HepG2 (cell line): ENCODE data around the gene CD300A. TPM values are rescaled to one million over a fixed set of nuclear protein-coding genes. Genes with fewer than 3 reads are reported as not detected.
A peak's percentile ranks its signal among the peaks of the same experiment; 100 is the strongest.

Source experiments
- FOXO1 ChIP-seq: sonication (generic); formaldehyde crosslinking; IDR thresholded peaks from 2 replicates; pipeline ENCODE4 v1.4.0; 2020; ENCODE audit warnings: missing genetic modification reagents
- GTF2F1 ChIP-seq: fragments of 150-350 bp; IDR thresholded peaks from 2 replicates; pipeline ENCODE4 v1.6.1; 2014; ENCODE audit warnings: low read length
- HMGA1 ChIP-seq: sonication (generic); formaldehyde crosslinking; conservative IDR thresholded peaks from 2 replicates; pipeline ENCODE4 v1.4.0; 2020; ENCODE audit warnings: missing genetic modification reagents
- KDM2A ChIP-seq: sonication (generic); formaldehyde crosslinking; IDR thresholded peaks from 2 replicates; pipeline ENCODE4 v1.4.0; 2020; ENCODE audit warnings: low read depth, missing genetic modification reagents, borderline replicate concordance
- MAFK ChIP-seq, 2 experiments: IDR thresholded peaks in 1 of 2; conservative IDR thresholded peaks in 1 of 2; 2 replicates each; pipeline ENCODE4 v1.6.1; 2011; ENCODE audit warnings: improper control_type of control experiment in 2 of 2, low read length in 2 of 2
- MED13 ChIP-seq: sonication (generic); formaldehyde crosslinking; IDR thresholded peaks from 2 replicates; pipeline ENCODE4 v1.5.0; 2020; ENCODE audit warnings: missing genetic modification reagents
- MTF1 ChIP-seq: sonication (generic); formaldehyde crosslinking; IDR thresholded peaks from 2 replicates; pipeline ENCODE4 v1.5.0; 2020; ENCODE audit warnings: missing genetic modification reagents
- MTF2 ChIP-seq: sonication (generic); formaldehyde crosslinking; IDR thresholded peaks from 2 replicates; pipeline ENCODE4 v1.5.0; 2020; ENCODE audit warnings: missing genetic modification reagents, borderline replicate concordance
- NFYB ChIP-seq: sonication (generic); formaldehyde crosslinking; IDR thresholded peaks from 2 replicates; pipeline ENCODE4 v1.4.0; 2020; ENCODE audit warnings: missing genetic modification reagents
- NR3C1 ChIP-seq: sonication (generic); formaldehyde crosslinking; IDR thresholded peaks from 2 replicates; pipeline ENCODE4 v1.4.0; 2020; ENCODE audit warnings: missing genetic modification reagents
- TCF7L2 ChIP-seq: IDR thresholded peaks from 2 replicates; pipeline ENCODE4 v1.6.1; 2011; ENCODE audit warnings: mild to moderate bottlenecking, low read depth, low read length, moderate library complexity
- THAP11 ChIP-seq: IDR thresholded peaks from 2 replicates; pipeline ENCODE4 v1.6.1; 2016; ENCODE audit warnings: missing biosample characterization, missing genetic modification reagents
- XRCC5 ChIP-seq: fragments of 200-400 bp; formaldehyde crosslinking; optimal IDR thresholded peaks from 2 replicates; pipeline ENCODE3; 2017; ENCODE audit warnings: mild to moderate bottlenecking, low read length
- ZMYM3 ChIP-seq: sonication (generic); formaldehyde crosslinking; IDR thresholded peaks from 2 replicates; pipeline ENCODE4 v1.5.1; 2020; ENCODE audit warnings: mild to moderate bottlenecking, missing genetic modification reagents
- ZNF431 ChIP-seq: sonication (generic); formaldehyde crosslinking; IDR thresholded peaks from 2 replicates; pipeline ENCODE4 v1.9.0; 2022; ENCODE audit warnings: missing genetic modification reagents, low read depth, mild to moderate bottlenecking, borderline replicate concordance
- ZNF7 ChIP-seq: IDR thresholded peaks from 2 replicates; pipeline ENCODE4 v1.6.1; 2016; ENCODE audit warnings: missing biosample characterization, missing genetic modification reagents
- ZNF775 ChIP-seq: sonication (generic); formaldehyde crosslinking; IDR thresholded peaks from 2 replicates; pipeline ENCODE4 v1.4.0; 2020; ENCODE audit warnings: missing genetic modification reagents, mild to moderate bottlenecking, moderate library complexity, borderline replicate concordance
- polyA plus RNA-seq, 8 experiments: library from polyadenylated mRNA; depleted of rRNA in 3 of 8; stranded (reverse) in 7 of 8; unstranded in 1 of 8; fragments of >200 nt; fragmentation: Illumina TruSeq in 4 of 8; extraction: Trizol in 4 of 8; gene quantifications; 2 replicates each; pipeline versions ENCODE4 v1.2.1 to v1.2.3, GENCODE V29; 2011 to 2016; ENCODE audit warnings: low read depth in 4 of 8, missing spikeins in 1 of 8, mixed read lengths in 1 of 8; ENCODE audit not compliant: insufficient read depth in 1 of 8
- total RNA-seq, 5 experiments: library from RNA; depleted of rRNA; stranded (reverse); fragments of >200 nt; fragmentation: Illumina TruSeq; extraction: Trizol; gene quantifications; 2 replicates each; pipeline ENCODE4 v1.2.3, GENCODE V29; 2016; ENCODE audit warnings: low read depth in 1 of 5
- TF ChIP-seq, protein P1 (sequence below), 2 experiments: sonication (generic) in 1 of 2; formaldehyde crosslinking in 1 of 2; IDR thresholded peaks; 2 replicates each; pipeline versions ENCODE4 v1.5.1 to v1.6.1; 2011 to 2020; ENCODE audit warnings: borderline replicate concordance in 1 of 2, low read depth in 1 of 2, low read length in 1 of 2, mild to moderate bottlenecking in 1 of 2, missing genetic modification reagents in 1 of 2, moderate library complexity in 1 of 2
- TF ChIP-seq, protein P2 (sequence below): sonication (generic); formaldehyde crosslinking; IDR thresholded peaks from 2 replicates; pipeline ENCODE4 v1.9.0; 2021; ENCODE audit warnings: mild to moderate bottlenecking, missing genetic modification reagents

Gene CD300A
- total and polyA plus RNA-seq, 2 of the 13 experiments (the other 11 are each of a cell fraction or from before 2014, with no cell fraction given), result not detected

DNA sequence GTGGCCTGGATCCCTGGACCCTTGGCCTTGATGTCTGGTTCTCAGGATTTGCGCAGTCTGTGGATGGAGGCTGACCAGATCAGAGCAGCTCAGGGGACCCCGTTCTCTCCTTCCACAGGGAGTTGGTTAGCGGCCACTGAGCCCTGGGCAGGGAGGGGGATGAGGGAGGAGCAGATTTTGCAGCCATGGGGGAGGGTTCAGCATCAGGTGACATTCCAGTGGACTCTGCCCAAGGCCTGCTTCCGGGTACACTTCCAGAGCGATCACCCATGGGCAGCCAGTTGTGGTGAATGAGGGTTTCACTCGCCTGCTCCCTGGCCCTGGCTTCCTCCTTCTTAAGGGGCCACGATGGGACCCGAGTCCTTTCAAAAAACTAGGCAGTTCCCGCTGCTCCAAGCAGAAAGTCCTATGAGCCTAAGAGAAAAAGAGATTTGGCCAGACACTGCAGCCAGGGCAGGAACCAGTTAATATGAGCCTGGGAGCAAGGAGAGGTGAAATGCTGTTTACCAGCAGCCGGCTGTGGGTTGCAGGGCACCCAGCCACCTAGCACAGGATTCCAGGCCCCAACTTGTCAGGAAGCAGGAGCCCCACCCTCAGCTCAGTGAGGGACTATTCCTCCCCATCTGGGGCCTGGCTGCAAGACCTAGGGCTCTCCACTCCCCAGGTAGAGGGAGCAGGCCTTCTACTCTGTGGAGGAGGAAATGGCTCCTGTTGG, 39.2 kb upstream of the CD300A start (continued):
- TF ChIP-seq XRCC5 (peak; percentile 49), KDM2A (CRISPR knock-in tag) (peak; percentile 76; the same call in 1 of the 2 replicates), GTF2F1 (no peak), NFYB (no peak), THAP11 (CRISPR knock-in tag) (peak; percentile 79), ZNF431 (CRISPR knock-in tag) (0 out of 2 replicates have a peak, but pooled peaks have one; percentile 49), ZNF7 (no peak), FOXO1 (peak; percentile 61), MTF1 (CRISPR knock-in tag) (peak; percentile 36; the same call in 1 of the 2 replicates), ZNF775 (CRISPR knock-in tag) (0 out of 2 replicates have a peak, but pooled peaks have one; percentile 68), MTF2 (no peak), NR3C1 (no peak), ZMYM3 (peak; percentile 69; the same call in 1 of the 2 replicates), MED13 (no peak; the same call in 1 of the 2 replicates), HMGA1 (no peak), MAFK (conservative IDR thresholded peaks at IDR 0.05 in 1 of 2, IDR thresholded peaks at IDR 0.05 in 1 of 2; ENCODE audit: low read length in 2 of 2) (no peak), TCF7L2 (no peak)
- TF ChIP-seq, protein P1, sequence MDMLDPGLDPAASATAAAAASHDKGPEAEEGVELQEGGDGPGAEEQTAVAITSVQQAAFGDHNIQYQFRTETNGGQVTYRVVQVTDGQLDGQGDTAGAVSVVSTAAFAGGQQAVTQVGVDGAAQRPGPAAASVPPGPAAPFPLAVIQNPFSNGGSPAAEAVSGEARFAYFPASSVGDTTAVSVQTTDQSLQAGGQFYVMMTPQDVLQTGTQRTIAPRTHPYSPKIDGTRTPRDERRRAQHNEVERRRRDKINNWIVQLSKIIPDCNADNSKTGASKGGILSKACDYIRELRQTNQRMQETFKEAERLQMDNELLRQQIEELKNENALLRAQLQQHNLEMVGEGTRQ (IDR thresholded peaks at IDR 0.05; ENCODE audit: low read depth, low read length), result peak; percentile 73; the same call in 1 of the 2 replicates
- TF ChIP-seq, protein P1 (CRISPR knock-in tag; IDR thresholded peaks at IDR 0.05; ENCODE audit: borderline replicate concordance), result peak; percentile 84; the same call in 1 of the 2 replicates
- TF ChIP-seq, protein P2, sequence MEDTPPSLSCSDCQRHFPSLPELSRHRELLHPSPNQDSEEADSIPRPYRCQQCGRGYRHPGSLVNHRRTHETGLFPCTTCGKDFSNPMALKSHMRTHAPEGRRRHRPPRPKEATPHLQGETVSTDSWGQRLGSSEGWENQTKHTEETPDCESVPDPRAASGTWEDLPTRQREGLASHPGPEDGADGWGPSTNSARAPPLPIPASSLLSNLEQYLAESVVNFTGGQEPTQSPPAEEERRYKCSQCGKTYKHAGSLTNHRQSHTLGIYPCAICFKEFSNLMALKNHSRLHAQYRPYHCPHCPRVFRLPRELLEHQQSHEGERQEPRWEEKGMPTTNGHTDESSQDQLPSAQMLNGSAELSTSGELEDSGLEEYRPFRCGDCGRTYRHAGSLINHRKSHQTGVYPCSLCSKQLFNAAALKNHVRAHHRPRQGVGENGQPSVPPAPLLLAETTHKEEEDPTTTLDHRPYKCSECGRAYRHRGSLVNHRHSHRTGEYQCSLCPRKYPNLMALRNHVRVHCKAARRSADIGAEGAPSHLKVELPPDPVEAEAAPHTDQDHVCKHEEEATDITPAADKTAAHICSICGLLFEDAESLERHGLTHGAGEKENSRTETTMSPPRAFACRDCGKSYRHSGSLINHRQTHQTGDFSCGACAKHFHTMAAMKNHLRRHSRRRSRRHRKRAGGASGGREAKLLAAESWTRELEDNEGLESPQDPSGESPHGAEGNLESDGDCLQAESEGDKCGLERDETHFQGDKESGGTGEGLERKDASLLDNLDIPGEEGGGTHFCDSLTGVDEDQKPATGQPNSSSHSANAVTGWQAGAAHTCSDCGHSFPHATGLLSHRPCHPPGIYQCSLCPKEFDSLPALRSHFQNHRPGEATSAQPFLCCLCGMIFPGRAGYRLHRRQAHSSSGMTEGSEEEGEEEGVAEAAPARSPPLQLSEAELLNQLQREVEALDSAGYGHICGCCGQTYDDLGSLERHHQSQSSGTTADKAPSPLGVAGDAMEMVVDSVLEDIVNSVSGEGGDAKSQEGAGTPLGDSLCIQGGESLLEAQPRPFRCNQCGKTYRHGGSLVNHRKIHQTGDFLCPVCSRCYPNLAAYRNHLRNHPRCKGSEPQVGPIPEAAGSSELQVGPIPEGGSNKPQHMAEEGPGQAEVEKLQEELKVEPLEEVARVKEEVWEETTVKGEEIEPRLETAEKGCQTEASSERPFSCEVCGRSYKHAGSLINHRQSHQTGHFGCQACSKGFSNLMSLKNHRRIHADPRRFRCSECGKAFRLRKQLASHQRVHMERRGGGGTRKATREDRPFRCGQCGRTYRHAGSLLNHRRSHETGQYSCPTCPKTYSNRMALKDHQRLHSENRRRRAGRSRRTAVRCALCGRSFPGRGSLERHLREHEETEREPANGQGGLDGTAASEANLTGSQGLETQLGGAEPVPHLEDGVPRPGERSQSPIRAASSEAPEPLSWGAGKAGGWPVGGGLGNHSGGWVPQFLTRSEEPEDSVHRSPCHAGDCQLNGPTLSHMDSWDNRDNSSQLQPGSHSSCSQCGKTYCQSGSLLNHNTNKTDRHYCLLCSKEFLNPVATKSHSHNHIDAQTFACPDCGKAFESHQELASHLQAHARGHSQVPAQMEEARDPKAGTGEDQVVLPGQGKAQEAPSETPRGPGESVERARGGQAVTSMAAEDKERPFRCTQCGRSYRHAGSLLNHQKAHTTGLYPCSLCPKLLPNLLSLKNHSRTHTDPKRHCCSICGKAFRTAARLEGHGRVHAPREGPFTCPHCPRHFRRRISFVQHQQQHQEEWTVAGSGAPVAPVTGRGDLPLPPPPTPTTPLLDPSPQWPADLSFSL (CRISPR knock-in tag), result no peak
